Transverse colon (tissue), 4 donors: ENCODE results near the gene STARD3. TPM values are rescaled to one million over a fixed set of nuclear protein-coding genes. Genes with fewer than 3 reads are reported as not detected.
A peak's percentile ranks its signal among the peaks of the same experiment; 100 is the strongest.

Experiments used
- DNase-seq: peaks from one replicate; pipeline ENCODE4 v3.0.0-alpha.2; 2019
- H3K27ac ChIP-seq, 4 donors: fragments of 200-600 bp; sonication (generic); 2 replicates each; pipeline ENCODE4 v1.5.1; 2016 to 2018; ENCODE audit warnings: inconsistent platforms in 4 of 4
- H3K27me3 ChIP-seq: fragments of 200-600 bp; sonication (generic); 2 replicates; pipeline ENCODE4 v1.5.1; 2017; ENCODE audit warnings: inconsistent platforms
- H3K36me3 ChIP-seq, 4 donors: fragments of 200-600 bp; sonication (generic); 2 replicates each; pipeline ENCODE4 v1.5.1; 2017 to 2019; ENCODE audit warnings: inconsistent platforms in 4 of 4
- H3K4me1 ChIP-seq, 4 donors: fragments of 200-600 bp; sonication (generic); 2 replicates each; pipeline ENCODE4 v1.5.1; 2017 to 2020; ENCODE audit warnings: inconsistent platforms in 4 of 4
- H3K4me3 ChIP-seq, 4 donors: fragments of 200-600 bp; sonication (generic); 1 replicate in 1 of 4; 2 replicates in 3 of 4; pipeline versions ENCODE4 v1.5.1 to v1.6.1; 2017 to 2019; ENCODE audit warnings: inconsistent platforms in 4 of 4
- H3K9me3 ChIP-seq, 2 donors: fragments of 200-600 bp; sonication (generic); 2 replicates each; pipeline ENCODE4 v1.5.1; 2017 to 2019; ENCODE audit warnings: inconsistent platforms in 2 of 2
- EP300 ChIP-seq: sonication (generic); formaldehyde crosslinking; IDR thresholded peaks from one replicate; pipeline ENCODE4 v1.6.1; 2017; ENCODE audit warnings: antibody characterized with exemption, low read depth
- POLR2A ChIP-seq: fragments of 450-650 bp; IDR thresholded peaks from one replicate; pipeline ENCODE4 v1.6.1; 2016; ENCODE audit warnings: antibody characterized with exemption, mild to moderate bottlenecking, moderate library complexity
- POLR2AphosphoS5 ChIP-seq, 3 donors: sonication (generic); formaldehyde crosslinking; IDR thresholded peaks; one replicate each; pipeline ENCODE4 v1.6.1; 2016; ENCODE audit warnings: antibody characterized with exemption in 3 of 3
- WGBS, 2 donors: methylation state at CpG; one replicate each; pipeline ENCODE4 v1.1.5; 2018; ENCODE audit warnings: low coverage in 1 of 2; 5-methylcytosine and 5-hydroxymethylcytosine counted together
- in situ Hi-C, 4 donors: fragments of 200-750 bp; cut with MboI; loops; one replicate each; pipeline versions ENCODE4 v1.15.0 to v1.15.1; 2017; ENCODE audit warnings: low sequenced_read_pairs in 3 of 4, low pct_ligation_motif_present in 1 of 4, low pct_unique_long_range_greater_than_20kb in 1 of 4
- intact Hi-C: fragments of 100-400 bp; cut with DNase I; formaldehyde crosslinking; loops from one replicate; pipeline ENCODE4 v1.15.1; 2023; ENCODE audit warnings: low total_unique reads
- total RNA-seq, 4 donors: library from RNA; depleted of rRNA; stranded (reverse); fragments of >200 nt; gene quantifications; one replicate each; pipeline ENCODE4 v1.1.0, GENCODE V29; 2016
- TF ChIP-seq, protein P1 (sequence below), 5 experiments: fragments of 200-600 bp in 3 of 5; fragments of 450-650 bp in 2 of 5; sonication (generic) in 3 of 5; IDR thresholded peaks; 1 replicate in 2 of 5; 2 replicates in 3 of 5; pipeline ENCODE4 v1.5.1; 2016 to 2017; ENCODE audit warnings: antibody characterized with exemption in 5 of 5, inconsistent platforms in 3 of 5, mild to moderate bottlenecking in 2 of 5, moderate library complexity in 1 of 5

STARD3 gene
- total RNA-seq, 4 donors from 2014 or later: 63.5 to 193 (median 73.2) TPM

DNA sequence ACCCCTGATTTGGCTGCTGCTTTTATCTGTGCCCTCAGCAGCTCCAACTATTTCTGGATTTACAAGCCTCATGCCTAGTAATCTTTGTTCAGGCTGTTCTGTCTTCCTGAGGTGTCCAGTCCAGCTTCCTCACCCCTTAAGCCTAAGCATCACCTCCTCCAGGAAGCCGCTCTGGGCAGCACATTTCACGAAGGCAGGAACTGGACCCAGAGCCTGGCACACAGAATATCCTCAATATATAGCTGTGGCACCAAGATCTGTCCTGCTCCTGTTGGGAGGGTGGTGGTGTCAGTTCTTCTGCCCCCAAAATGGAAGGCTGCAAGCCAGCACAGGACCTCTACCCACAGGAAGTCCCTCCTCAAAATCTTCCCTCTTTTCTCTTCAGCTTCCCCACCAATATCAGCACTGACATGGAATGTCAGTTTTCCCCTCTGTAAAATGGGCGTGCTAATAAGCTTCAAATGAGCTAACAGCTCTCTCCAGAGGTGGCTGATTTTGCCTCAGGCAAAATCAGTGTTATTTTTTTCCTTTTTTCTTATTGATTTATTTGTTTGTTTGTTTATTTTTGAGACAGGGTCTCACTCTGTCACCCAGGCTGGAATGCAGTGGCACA lies 22.3 kb upstream of the STARD3 start:
- no peak for DNase-seq
- intact Hi-C loops (no loop called here), in situ Hi-C loops (loop anchor here in 1 of 4 donors (10.0 kb wide), 1 partner anchor 140 kb away; no protein-coding TSS in a partner anchor)
- Histone ChIP-seq H3K36me3 (no peaks in the 10 kb centered on the region), H3K27me3 (peaks cover 57% of the 10 kb centered on the region), H3K27ac (no peak overlapping the region), H3K4me1 (peaks cover 9 to 13% (median 11%) of the 10 kb centered on the region in 4 donors), H3K4me3 (no peak overlapping the region), H3K9me3 (no peaks in the 10 kb centered on the region)
- 89% methylated on average over 3 of the region's 3 CpGs; no CpG with 5 or more reads in 1 of the 2 donors for WGBS, 2 donors
- no peak for TF ChIP-seq EP300
- no peak for TF ChIP-seq POLR2A
- no peak for TF ChIP-seq POLR2AphosphoS5 (IDR thresholded peaks at IDR 0.05)
- TF ChIP-seq, protein P1, sequence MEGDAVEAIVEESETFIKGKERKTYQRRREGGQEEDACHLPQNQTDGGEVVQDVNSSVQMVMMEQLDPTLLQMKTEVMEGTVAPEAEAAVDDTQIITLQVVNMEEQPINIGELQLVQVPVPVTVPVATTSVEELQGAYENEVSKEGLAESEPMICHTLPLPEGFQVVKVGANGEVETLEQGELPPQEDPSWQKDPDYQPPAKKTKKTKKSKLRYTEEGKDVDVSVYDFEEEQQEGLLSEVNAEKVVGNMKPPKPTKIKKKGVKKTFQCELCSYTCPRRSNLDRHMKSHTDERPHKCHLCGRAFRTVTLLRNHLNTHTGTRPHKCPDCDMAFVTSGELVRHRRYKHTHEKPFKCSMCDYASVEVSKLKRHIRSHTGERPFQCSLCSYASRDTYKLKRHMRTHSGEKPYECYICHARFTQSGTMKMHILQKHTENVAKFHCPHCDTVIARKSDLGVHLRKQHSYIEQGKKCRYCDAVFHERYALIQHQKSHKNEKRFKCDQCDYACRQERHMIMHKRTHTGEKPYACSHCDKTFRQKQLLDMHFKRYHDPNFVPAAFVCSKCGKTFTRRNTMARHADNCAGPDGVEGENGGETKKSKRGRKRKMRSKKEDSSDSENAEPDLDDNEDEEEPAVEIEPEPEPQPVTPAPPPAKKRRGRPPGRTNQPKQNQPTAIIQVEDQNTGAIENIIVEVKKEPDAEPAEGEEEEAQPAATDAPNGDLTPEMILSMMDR (IDR thresholded peaks at IDR 0.05): no peak

DNA sequence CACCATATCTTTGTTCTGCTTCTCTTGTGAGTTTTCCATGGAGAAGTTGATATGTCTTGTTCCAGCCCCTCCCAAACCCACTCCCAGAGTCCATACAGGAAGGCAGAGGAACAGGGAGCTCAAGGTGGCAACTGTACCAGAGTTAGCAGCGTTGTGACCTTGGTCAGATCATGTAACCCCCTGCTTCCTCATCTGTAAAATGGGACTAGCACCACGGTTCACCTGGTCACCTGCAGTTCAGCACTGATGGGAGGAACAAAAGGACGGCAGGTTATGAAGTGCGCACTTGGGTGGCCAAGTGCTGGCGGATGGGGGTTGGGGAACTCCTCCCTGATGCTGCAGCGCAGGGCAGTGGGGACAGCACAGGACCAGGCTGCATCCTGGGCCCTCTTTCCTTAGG lies 21.5 kb upstream of the STARD3 start:
- Histone ChIP-seq H3K27me3 (peaks cover 54% of the 10 kb centered on the region), H3K27ac (no peak overlapping the region), H3K36me3 (no peaks in the 10 kb centered on the region), H3K9me3 (no peaks in the 10 kb centered on the region), H3K4me1 (peaks cover 9 to 13% (median 11%) of the 10 kb centered on the region in 4 donors), H3K4me3 (no peak overlapping the region)
- in situ Hi-C loops (loop anchor here in 1 of 4 donors (10.0 kb wide), 1 partner anchor 139 kb away; no protein-coding TSS in a partner anchor), intact Hi-C loops (no loop called here)
- TF ChIP-seq, protein P1 (IDR thresholded peaks at IDR 0.05): no peak
- TF ChIP-seq POLR2A: no peak
- TF ChIP-seq EP300: no peak
- TF ChIP-seq POLR2AphosphoS5 (IDR thresholded peaks at IDR 0.05): no peak
- no peak for DNase-seq
- 47% methylated on average over 6 of the region's 6 CpGs; no CpG with 5 or more reads in 1 of the 2 donors for WGBS, 2 donors

DNA sequence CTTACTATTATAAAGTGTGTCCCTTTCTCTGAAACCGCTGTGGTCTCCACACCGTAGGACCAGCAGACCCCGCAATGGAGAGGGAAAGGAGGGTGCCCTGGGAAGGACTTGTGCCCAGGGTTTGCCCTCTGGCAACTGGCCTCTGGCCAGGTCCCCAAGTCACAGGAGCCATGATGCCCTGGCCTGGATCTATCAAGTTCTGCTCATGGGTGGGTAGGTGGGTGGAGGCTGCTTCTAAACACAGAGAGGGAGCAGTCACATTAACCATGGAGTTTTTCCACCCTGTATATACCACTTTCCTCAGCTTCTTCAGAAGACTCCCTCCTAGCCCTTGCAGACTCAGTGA lies 19.9 kb upstream of the STARD3 start:
- Histone ChIP-seq H3K4me1 (peaks cover 9 to 15% (median 12%) of the 10 kb centered on the region in 4 donors), H3K9me3 (no peaks in the 10 kb centered on the region), H3K4me3 (peak overlapping the region in 1 of 4 donors; percentile 44), H3K27ac (no peak overlapping the region), H3K36me3 (no peaks in the 10 kb centered on the region), H3K27me3 (peaks cover 42% of the 10 kb centered on the region)
- no peak for DNase-seq
- intact Hi-C loops: no loop called here
- TF ChIP-seq POLR2A (no peak), EP300 (no peak), POLR2AphosphoS5 (IDR thresholded peaks at IDR 0.05) (no peak)
- TF ChIP-seq, protein P1 (IDR thresholded peaks at IDR 0.05): no peak
- in situ Hi-C loops: loop anchor here in 1 of 4 donors (10.0 kb wide), 1 partner anchor 138 kb away; no protein-coding TSS in a partner anchor
- 100% methylated on average over 3 of the region's 3 CpGs; no CpG with 5 or more reads in 1 of the 2 donors for WGBS, 2 donors

DNA sequence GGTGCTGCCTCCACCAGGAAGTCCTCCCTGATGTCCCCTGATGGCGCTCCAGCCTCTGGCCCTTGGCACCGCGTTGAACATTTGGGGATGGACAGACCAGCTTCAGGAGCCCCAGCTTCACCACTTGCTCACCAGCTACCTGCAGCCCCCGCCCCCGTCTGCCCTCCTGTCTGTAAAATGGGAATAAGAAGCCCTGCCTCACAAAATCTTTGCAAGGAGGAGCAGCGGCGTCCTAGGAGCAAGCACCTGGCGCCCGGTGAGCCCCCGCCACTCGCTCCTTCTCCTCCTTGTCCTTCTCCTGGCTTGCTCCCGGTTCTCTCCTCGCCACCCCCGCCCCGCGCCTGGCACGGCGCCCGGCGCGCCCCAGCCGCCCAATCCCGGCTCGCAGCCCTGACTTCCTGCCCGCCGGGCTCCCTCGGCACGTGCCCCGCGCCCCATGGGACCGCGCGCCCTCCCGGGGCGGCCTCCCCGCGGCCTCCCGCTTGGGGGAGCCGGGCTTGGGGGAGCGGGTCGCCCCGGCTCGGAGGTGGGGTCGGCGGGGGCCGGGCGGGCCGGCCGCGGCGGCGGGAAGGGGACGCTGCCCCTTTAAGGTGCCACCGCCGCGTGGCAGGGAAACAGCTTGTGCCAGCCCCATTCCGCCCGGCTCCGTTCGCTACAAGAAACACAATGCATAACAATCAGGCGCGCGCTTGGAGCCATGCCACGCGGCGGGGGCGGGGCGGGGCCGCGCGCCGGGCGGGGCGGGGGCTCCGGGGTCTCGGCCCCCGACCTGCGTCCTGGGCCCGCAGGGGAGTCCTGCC lies 19.3 kb upstream of the STARD3 start:
- H3K27ac ChIP-seq: peak overlapping the region; percentile 43 to 77 (median 74)
- peaks cover 37% of the 10 kb centered on the region for H3K27me3 ChIP-seq
- TF ChIP-seq, protein P1 (IDR thresholded peaks at IDR 0.05): no peak
- TF ChIP-seq POLR2AphosphoS5 (IDR thresholded peaks at IDR 0.05): peak in 2 of 3 donors; percentile 26 to 34
- intact Hi-C loops: no loop called here
- 2% methylated on average over 29 of the region's 79 CpGs; no CpG with 5 or more reads in 1 of the 2 donors for WGBS, 2 donors
- no peaks in the 10 kb centered on the region for H3K9me3 ChIP-seq
- peak overlapping the region; percentile 44 to 62 (median 51) for H3K4me3 ChIP-seq
- no peaks in the 10 kb centered on the region for H3K36me3 ChIP-seq
- peak; percentile 83 for DNase-seq
- peaks cover 9 to 18% (median 16%) of the 10 kb centered on the region in 4 donors for H3K4me1 ChIP-seq
- in situ Hi-C loops: loop anchor here in 1 of 4 donors (10.0 kb wide), 1 partner anchor 137 kb away; no protein-coding TSS in a partner anchor
